ENCODE results near the gene LPCAT1.

LPCAT1 gene

DNA sequence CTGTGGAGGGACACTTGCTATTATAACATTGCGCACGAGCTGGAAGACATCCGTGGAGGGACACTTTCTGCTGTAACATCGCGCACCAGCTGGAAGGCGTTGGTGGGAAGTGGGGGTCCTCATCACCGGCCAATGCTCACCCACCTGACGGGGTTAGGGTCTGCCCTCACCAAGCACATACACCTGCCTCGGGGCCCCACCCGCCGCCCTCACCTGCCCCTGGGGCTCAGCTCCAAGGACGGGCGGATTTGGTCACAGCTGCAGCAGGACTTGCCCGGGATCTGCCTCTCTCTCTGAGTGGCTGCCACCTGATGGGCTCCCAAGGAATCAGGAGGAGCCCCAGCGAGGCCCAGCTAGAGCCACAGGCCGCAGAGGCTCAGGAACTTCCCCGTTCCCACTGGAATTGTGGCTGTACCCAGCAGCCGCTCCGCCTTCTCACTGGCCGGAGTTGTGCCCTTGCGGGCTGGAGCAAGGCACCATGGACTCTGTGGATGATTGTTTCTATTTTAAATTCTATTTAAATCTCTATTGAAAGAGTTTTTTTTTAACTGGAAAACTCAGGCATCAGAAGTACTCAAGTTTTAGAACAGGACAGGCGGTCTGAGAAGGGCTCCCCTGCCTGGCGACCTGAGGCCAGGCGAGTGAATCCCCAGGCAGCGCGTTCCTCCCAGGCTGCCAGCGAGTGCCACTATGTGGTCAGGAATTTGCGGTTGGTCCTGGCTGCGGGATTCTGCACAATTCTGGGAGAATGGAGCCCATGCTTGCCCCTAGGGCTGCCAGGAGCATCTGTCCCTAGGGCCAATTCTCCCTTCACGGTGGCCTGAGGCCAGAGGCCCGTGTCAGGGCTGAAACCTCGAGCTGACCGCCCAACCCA, 39.7 kb downstream of the LPCAT1 start:
- TF ChIP-seq CTCF (conservative IDR thresholded peaks at IDR 0.05), result no peak
- TF ChIP-seq ZFX (IDR thresholded peaks at IDR 0.05), result no peak

GRCh38 chr5:1483064-1483463, 40.7 kb downstream of the LPCAT1 start:
- no peak overlapping the region for H3K27ac ChIP-seq
- TF ChIP-seq ZFX (IDR thresholded peaks at IDR 0.05) (no peak), CTCF (conservative IDR thresholded peaks at IDR 0.05) (no peak)

More for the DNA sequence above, 39.7 kb downstream of the LPCAT1 start:
- H3K27ac ChIP-seq, result no peak overlapping the region

DNA sequence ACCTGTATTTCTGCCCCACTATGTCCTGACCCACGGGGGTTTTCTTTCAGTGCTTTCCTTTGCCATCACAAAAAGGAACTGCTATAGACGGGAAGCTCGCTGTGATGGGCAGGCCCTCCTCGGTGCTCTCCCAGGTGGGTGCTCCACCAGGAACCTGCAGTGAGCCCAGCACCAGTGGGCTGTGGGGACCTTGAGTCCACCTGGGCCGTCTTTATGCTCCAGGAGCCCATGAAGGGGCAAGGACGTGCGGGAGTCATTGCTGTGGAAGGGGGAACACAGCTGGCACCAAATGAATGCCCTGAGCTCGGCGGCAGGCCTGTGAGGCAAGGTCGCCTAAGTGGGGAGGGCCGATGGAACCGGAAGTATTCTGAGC, 41.8 kb downstream of the LPCAT1 start:
- TF ChIP-seq ZFX (IDR thresholded peaks at IDR 0.05) (no peak), CTCF (conservative IDR thresholded peaks at IDR 0.05) (no peak)
- H3K27ac ChIP-seq, result no peak overlapping the region

- H3K27ac ChIP-seq, result no peak overlapping the region
- no peak for TF ChIP-seq ZFX (IDR thresholded peaks at IDR 0.05)
- no peak for TF ChIP-seq CTCF (conservative IDR thresholded peaks at IDR 0.05)
Observed at GRCh38 chr5:1481266-1481958, 42.3 kb downstream of the LPCAT1 start.

GRCh38 chr5:1480806-1481205, 43.0 kb downstream of the LPCAT1 start:
- H3K27ac ChIP-seq, result no peak overlapping the region
- no peak for TF ChIP-seq CTCF (conservative IDR thresholded peaks at IDR 0.05)
- TF ChIP-seq ZFX (IDR thresholded peaks at IDR 0.05), result no peak

GRCh38 chr5:1480217-1480616, 43.5 kb downstream of the LPCAT1 start:
- H3K27ac ChIP-seq, result no peak overlapping the region

More at GRCh38 chr5:1480217-1480616, 43.5 kb downstream of the LPCAT1 start:
- TF ChIP-seq ZFX (IDR thresholded peaks at IDR 0.05) (no peak), CTCF (conservative IDR thresholded peaks at IDR 0.05) (no peak)

All from C4-2B (cell line).